SK-N-SH treated with all-trans-retinoic acid at 6 μM for 48 hours (cell line): ENCODE data around the gene LAMB3.

Experiments
- ATAC-seq: fragments of 200-7000 bp; cut with Tn5 transposase; 3 replicates; pipeline ENCODE4 v1.9.1; 2020; ENCODE audit warnings: mild to moderate bottlenecking, moderate library complexity
- ARNTL ChIP-seq: fragments of 450-650 bp; formaldehyde crosslinking; IDR thresholded peaks from 2 replicates; pipeline ENCODE4 v1.5.0; 2020; ENCODE audit warnings: low read depth, mild to moderate bottlenecking, moderate library complexity, borderline replicate concordance
- BACH2 ChIP-seq: fragments of 250-450 bp; sonication (Bioruptor Pico); IDR thresholded peaks from 2 replicates; pipeline ENCODE4 v1.9.0; 2021; ENCODE audit warnings: mild to moderate bottlenecking, borderline replicate concordance
- CSDC2 ChIP-seq: fragments of 250-450 bp; sonication (Bioruptor Pico); IDR thresholded peaks from 2 replicates; pipeline ENCODE4 v1.5.0; 2020; ENCODE audit warnings: mild to moderate bottlenecking, moderate library complexity
- ESRRG ChIP-seq: fragments of 250-450 bp; sonication (Bioruptor Pico); IDR thresholded peaks from 2 replicates; pipeline ENCODE4 v1.6.1; 2021; ENCODE audit warnings: mild to moderate bottlenecking
- GLIS3 ChIP-seq: fragments of 250-450 bp; sonication (Bioruptor Pico); IDR thresholded peaks from 2 replicates; pipeline ENCODE4 v1.5.0; 2020; ENCODE audit warnings: mild to moderate bottlenecking, moderate library complexity
- OSR1 ChIP-seq: fragments of 250-450 bp; sonication (Bioruptor Pico); IDR thresholded peaks from 2 replicates; pipeline ENCODE4 v1.8.0; 2022; ENCODE audit warnings: moderate library complexity, mild to moderate bottlenecking, inconsistent platforms
- PPARA ChIP-seq: fragments of 250-450 bp; sonication (Bioruptor Pico); IDR thresholded peaks from 2 replicates; pipeline ENCODE4 v1.5.0; 2020; ENCODE audit warnings: mild to moderate bottlenecking, borderline replicate concordance
- RARB ChIP-seq: fragments of 250-450 bp; sonication (Bioruptor Pico); IDR thresholded peaks from 2 replicates; pipeline ENCODE4 v1.8.0; 2021; ENCODE audit warnings: mild to moderate bottlenecking, moderate library complexity
- SNAI2 ChIP-seq: fragments of 250-450 bp; sonication (Bioruptor Pico); IDR thresholded peaks from 2 replicates; pipeline ENCODE4 v1.5.0; 2020; ENCODE audit warnings: mild to moderate bottlenecking, moderate library complexity
- TCF4 ChIP-seq: fragments of 250-450 bp; sonication (Bioruptor Pico); IDR thresholded peaks from 2 replicates; pipeline ENCODE4 v1.8.0; 2021; ENCODE audit warnings: mild to moderate bottlenecking, moderate library complexity, borderline replicate concordance
- TOX ChIP-seq: fragments of 250-450 bp; sonication (Bioruptor Pico); IDR thresholded peaks from 2 replicates; pipeline ENCODE4 v1.8.0; 2021; ENCODE audit warnings: mild to moderate bottlenecking, moderate library complexity, borderline replicate concordance
- ZC3H10 ChIP-seq: fragments of 250-450 bp; sonication (Bioruptor Pico); IDR thresholded peaks from 2 replicates; pipeline ENCODE4 v1.5.1; 2021; ENCODE audit warnings: mild to moderate bottlenecking, moderate library complexity
- ZFP3 ChIP-seq: fragments of 250-450 bp; sonication (Bioruptor Pico); IDR thresholded peaks from 2 replicates; pipeline ENCODE4 v1.5.0; 2020; ENCODE audit warnings: mild to moderate bottlenecking, moderate library complexity
- ZFP30 ChIP-seq: fragments of 450-650 bp; formaldehyde crosslinking; IDR thresholded peaks from 2 replicates; pipeline ENCODE4 v1.5.0; 2022; ENCODE audit warnings: mild to moderate bottlenecking, moderate library complexity
- ZNF565 ChIP-seq: fragments of 450-650 bp; formaldehyde crosslinking; conservative IDR thresholded peaks from 2 replicates; pipeline ENCODE4 v1.5.0; 2020; ENCODE audit warnings: low read depth, mild to moderate bottlenecking, moderate library complexity
- ZNF70 ChIP-seq: fragments of 450-650 bp; formaldehyde crosslinking; IDR thresholded peaks from 2 replicates; pipeline ENCODE4 v1.5.0; 2020; ENCODE audit warnings: mild to moderate bottlenecking, moderate library complexity
- TF ChIP-seq, protein P1 (sequence below): fragments of 250-450 bp; sonication (Bioruptor Pico); IDR thresholded peaks from 2 replicates; pipeline ENCODE4 v1.8.0; 2020; ENCODE audit warnings: mild to moderate bottlenecking, moderate library complexity, borderline replicate concordance
- TF ChIP-seq, protein P2 (sequence below): fragments of 250-450 bp; sonication (Bioruptor Pico); IDR thresholded peaks from 2 replicates; pipeline ENCODE4 v1.5.1; 2020; ENCODE audit warnings: low read depth, mild to moderate bottlenecking, moderate library complexity
- TF ChIP-seq, protein P3 (sequence below): fragments of 250-450 bp; sonication (Bioruptor Pico); IDR thresholded peaks from 2 replicates; pipeline ENCODE4 v1.5.0; 2020; ENCODE audit warnings: mild to moderate bottlenecking, moderate library complexity
- TF ChIP-seq, protein P4 (sequence below): fragments of 250-450 bp; sonication (Bioruptor Pico); IDR thresholded peaks from 2 replicates; pipeline ENCODE4 v1.8.0; 2021; ENCODE audit warnings: low read depth, mild to moderate bottlenecking, moderate library complexity, borderline replicate concordance

Gene LAMB3

GRCh38 chr1:209585197-209585596 lies 67.0 kb downstream of the LAMB3 start (continued):
- TF ChIP-seq ESRRG (CRISPR knock-in tag) (no peak), CSDC2 (CRISPR knock-in tag) (no peak)
- TF ChIP-seq, protein P1, sequence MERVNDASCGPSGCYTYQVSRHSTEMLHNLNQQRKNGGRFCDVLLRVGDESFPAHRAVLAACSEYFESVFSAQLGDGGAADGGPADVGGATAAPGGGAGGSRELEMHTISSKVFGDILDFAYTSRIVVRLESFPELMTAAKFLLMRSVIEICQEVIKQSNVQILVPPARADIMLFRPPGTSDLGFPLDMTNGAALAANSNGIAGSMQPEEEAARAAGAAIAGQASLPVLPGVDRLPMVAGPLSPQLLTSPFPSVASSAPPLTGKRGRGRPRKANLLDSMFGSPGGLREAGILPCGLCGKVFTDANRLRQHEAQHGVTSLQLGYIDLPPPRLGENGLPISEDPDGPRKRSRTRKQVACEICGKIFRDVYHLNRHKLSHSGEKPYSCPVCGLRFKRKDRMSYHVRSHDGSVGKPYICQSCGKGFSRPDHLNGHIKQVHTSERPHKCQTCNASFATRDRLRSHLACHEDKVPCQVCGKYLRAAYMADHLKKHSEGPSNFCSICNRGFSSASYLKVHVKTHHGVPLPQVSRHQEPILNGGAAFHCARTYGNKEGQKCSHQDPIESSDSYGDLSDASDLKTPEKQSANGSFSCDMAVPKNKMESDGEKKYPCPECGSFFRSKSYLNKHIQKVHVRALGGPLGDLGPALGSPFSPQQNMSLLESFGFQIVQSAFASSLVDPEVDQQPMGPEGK (CRISPR knock-in tag), result no peak

DNA sequence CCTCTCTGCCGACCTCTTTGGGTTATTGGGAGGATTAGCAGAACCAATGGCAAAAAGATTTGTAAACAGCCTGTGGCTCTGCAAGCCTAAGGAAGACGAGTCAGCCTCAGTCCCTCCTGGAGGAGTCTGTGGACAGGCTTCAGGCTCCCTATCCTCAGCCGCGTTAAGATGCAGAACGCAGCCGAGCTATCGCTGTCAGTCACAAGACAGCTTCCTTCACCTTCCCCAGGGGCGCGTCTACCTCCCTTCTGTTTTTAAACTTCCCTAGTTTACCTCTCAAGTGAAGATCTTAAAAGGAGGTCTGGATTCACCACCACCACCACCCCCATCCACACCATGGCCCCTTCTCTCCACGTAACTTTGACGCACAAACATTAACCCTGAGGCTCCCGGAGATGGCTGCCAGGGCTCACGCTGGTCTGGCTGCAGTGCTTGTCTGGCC lies 68.0 kb downstream of the LAMB3 start:
- TF ChIP-seq ZFP30 (no peak), PPARA (CRISPR knock-in tag) (no peak), GLIS3 (no peak), SNAI2 (CRISPR knock-in tag) (no peak), ZFP3 (CRISPR knock-in tag) (no peak), RARB (CRISPR knock-in tag) (no peak), CSDC2 (CRISPR knock-in tag) (no peak), OSR1 (CRISPR knock-in tag) (no peak), TOX (CRISPR knock-in tag) (no peak), ESRRG (CRISPR knock-in tag) (no peak), BACH2 (CRISPR knock-in tag) (no peak)
- TF ChIP-seq, protein P2, sequence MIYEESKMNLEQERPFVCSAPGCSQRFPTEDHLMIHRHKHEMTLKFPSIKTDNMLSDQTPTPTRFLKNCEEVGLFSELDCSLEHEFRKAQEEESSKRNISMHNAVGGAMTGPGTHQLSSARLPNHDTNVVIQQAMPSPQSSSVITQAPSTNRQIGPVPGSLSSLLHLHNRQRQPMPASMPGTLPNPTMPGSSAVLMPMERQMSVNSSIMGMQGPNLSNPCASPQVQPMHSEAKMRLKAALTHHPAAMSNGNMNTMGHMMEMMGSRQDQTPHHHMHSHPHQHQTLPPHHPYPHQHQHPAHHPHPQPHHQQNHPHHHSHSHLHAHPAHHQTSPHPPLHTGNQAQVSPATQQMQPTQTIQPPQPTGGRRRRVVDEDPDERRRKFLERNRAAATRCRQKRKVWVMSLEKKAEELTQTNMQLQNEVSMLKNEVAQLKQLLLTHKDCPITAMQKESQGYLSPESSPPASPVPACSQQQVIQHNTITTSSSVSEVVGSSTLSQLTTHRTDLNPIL, result no peak
- peak; percentile 23 for ATAC-seq

DNA sequence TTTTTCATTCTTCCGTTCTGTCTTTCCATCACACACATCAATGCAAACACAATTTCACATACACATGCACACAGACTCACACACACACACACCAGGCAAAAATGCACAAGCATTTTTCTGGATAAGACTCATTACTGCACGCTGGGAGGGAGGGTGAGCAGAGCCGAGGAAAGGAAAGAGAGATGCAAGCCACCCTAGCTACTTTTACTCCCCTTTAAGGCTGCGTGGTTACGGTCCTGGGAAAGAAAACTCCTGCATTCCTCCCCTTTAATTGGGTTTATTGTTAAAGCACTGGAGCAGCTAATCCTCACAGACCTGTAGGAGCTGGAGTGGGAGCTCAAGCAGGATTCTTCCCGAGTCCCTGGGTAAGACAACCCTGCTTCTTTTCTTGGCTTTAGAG lies 68.8 kb downstream of the LAMB3 start, which contains the start of gene CAMK1G:
CAMK1G (plus strand) TSS at position 307 of the 400 bp plus-strand sequence. CDS start 11,270 bp downstream, outside the sequence.
- peak; percentile 84 for ATAC-seq
- no peak for TF ChIP-seq TCF4
- TF ChIP-seq ARNTL, result no peak
- no peak for TF ChIP-seq PPARA (CRISPR knock-in tag)
- TF ChIP-seq, protein P3, sequence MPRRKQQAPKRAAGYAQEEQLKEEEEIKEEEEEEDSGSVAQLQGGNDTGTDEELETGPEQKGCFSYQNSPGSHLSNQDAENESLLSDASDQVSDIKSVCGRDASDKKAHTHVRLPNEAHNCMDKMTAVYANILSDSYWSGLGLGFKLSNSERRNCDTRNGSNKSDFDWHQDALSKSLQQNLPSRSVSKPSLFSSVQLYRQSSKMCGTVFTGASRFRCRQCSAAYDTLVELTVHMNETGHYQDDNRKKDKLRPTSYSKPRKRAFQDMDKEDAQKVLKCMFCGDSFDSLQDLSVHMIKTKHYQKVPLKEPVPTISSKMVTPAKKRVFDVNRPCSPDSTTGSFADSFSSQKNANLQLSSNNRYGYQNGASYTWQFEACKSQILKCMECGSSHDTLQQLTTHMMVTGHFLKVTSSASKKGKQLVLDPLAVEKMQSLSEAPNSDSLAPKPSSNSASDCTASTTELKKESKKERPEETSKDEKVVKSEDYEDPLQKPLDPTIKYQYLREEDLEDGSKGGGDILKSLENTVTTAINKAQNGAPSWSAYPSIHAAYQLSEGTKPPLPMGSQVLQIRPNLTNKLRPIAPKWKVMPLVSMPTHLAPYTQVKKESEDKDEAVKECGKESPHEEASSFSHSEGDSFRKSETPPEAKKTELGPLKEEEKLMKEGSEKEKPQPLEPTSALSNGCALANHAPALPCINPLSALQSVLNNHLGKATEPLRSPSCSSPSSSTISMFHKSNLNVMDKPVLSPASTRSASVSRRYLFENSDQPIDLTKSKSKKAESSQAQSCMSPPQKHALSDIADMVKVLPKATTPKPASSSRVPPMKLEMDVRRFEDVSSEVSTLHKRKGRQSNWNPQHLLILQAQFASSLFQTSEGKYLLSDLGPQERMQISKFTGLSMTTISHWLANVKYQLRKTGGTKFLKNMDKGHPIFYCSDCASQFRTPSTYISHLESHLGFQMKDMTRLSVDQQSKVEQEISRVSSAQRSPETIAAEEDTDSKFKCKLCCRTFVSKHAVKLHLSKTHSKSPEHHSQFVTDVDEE (CRISPR knock-in tag), result no peak
- no peak for TF ChIP-seq ZNF70 (CRISPR knock-in tag)
- no peak for TF ChIP-seq CSDC2 (CRISPR knock-in tag)
- TF ChIP-seq ZC3H10 (CRISPR knock-in tag), result no peak
- TF ChIP-seq BACH2 (CRISPR knock-in tag), result no peak
- TF ChIP-seq, protein P4, sequence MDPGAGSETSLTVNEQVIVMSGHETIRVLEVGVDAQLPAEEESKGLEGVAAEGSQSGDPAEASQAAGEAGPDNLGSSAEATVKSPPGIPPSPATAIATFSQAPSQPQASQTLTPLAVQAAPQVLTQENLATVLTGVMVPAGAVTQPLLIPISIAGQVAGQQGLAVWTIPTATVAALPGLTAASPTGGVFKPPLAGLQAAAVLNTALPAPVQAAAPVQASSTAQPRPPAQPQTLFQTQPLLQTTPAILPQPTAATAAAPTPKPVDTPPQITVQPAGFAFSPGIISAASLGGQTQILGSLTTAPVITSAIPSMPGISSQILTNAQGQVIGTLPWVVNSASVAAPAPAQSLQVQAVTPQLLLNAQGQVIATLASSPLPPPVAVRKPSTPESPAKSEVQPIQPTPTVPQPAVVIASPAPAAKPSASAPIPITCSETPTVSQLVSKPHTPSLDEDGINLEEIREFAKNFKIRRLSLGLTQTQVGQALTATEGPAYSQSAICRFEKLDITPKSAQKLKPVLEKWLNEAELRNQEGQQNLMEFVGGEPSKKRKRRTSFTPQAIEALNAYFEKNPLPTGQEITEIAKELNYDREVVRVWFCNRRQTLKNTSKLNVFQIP, result no peak
- no peak for TF ChIP-seq OSR1 (CRISPR knock-in tag)
- TF ChIP-seq, protein P1 (CRISPR knock-in tag), result no peak
- TF ChIP-seq ZNF565 (CRISPR knock-in tag), result no peak
- no peak for TF ChIP-seq GLIS3
- TF ChIP-seq ZFP3 (CRISPR knock-in tag), result no peak
